OCI-LY3 (cell line): ENCODE data around the gene INSIG1.

Experiments used
- CTCF ChIP-seq: fragments of 200-600, 300-600 bp; sonication (generic); IDR thresholded peaks from 2 replicates; pipeline ENCODE4 v1.5.1; 2014; ENCODE audit warnings: antibody characterized with exemption, low read length, low read depth
- EZH2phosphoT487 ChIP-seq: fragments of 200-600 bp; shearing (Covaris generic); IDR thresholded peaks from 2 replicates; pipeline ENCODE4 v1.6.1; 2018; ENCODE audit warnings: antibody characterized with exemption, mixed run types, low read depth

- TF ChIP-seq CTCF (no peak), EZH2phosphoT487 (no peak)
These were observed 19.4 kb downstream of the INSIG1 start for GRCh38 chr7:155317114-155317434.
